ENCODE measurements around the gene BABAM2. TPM values are rescaled to one million over a fixed set of nuclear protein-coding genes. Genes with fewer than 3 reads are reported as not detected.
"Not testable (repeated sequence)": the region's sequence is repeated elsewhere in the genome, so short reads cannot be mapped to it uniquely, and the experiment has no call there.

BABAM2 gene
- total RNA-seq, 1 experiment from 2014 or later: 43.5 TPM

- CTCF ChIA-PET: no interaction called here
- Mint-ChIP-seq H3K27ac (ENCODE audit: unreplicated experiment) (no peak overlapping the region), H3K4me3 (ENCODE audit: low read depth, unreplicated experiment) (no peak overlapping the region), H3K27me3 (ENCODE audit: unreplicated experiment) (no peaks in the 10 kb centered on the region), H3K9me3 (ENCODE audit: low read depth, unreplicated experiment) (no peaks in the 10 kb centered on the region), H3K36me3 (ENCODE audit: insufficient read depth, unreplicated experiment) (no peaks in the 10 kb centered on the region), H3K4me1 (ENCODE audit: low read depth, unreplicated experiment) (no peaks in the 10 kb centered on the region)
- BruUV-seq (replicated peaks): no TSS peak
- DNase-seq: no peak
- intact Hi-C loops (cut with micrococcal nuclease; ENCODE audit: unreplicated experiment): no loop called here
- no peak for TF ChIP-seq CTCF (IDR thresholded peaks at IDR 0.05; ENCODE audit: unreplicated experiment)
Observed at GRCh38 chr2:28327956-28328922, 437.7 kb downstream of the BABAM2 start.

GRCh38 chr2:28329184-28329583 lies 438.7 kb downstream of the BABAM2 start:
- no peak for DNase-seq
- Mint-ChIP-seq H3K4me3 (ENCODE audit: low read depth, unreplicated experiment) (no peak overlapping the region), H3K4me1 (ENCODE audit: low read depth, unreplicated experiment) (no peaks in the 10 kb centered on the region), H3K27me3 (ENCODE audit: unreplicated experiment) (no peaks in the 10 kb centered on the region), H3K36me3 (ENCODE audit: insufficient read depth, unreplicated experiment) (no peaks in the 10 kb centered on the region), H3K27ac (ENCODE audit: unreplicated experiment) (no peak overlapping the region), H3K9me3 (ENCODE audit: low read depth, unreplicated experiment) (no peaks in the 10 kb centered on the region)
- no peak for TF ChIP-seq CTCF (IDR thresholded peaks at IDR 0.05; ENCODE audit: unreplicated experiment)
- intact Hi-C loops (cut with micrococcal nuclease; ENCODE audit: unreplicated experiment): no loop called here
- CTCF ChIA-PET: no interaction called here
- no TSS peak for BruUV-seq (replicated peaks)

GRCh38 chr2:28330722-28331121 lies 440.2 kb downstream of the BABAM2 start:
- H3K27me3 Mint-ChIP-seq (ENCODE audit: unreplicated experiment); CTCF ChIA-PET; DNase-seq; H3K9me3 Mint-ChIP-seq (ENCODE audit: low read depth, unreplicated experiment); H3K36me3 Mint-ChIP-seq (ENCODE audit: insufficient read depth, unreplicated experiment); H3K27ac Mint-ChIP-seq (ENCODE audit: unreplicated experiment); BruUV-seq (replicated peaks); H3K4me3 Mint-ChIP-seq (ENCODE audit: low read depth, unreplicated experiment); H3K4me1 Mint-ChIP-seq (ENCODE audit: low read depth, unreplicated experiment); intact Hi-C loops (cut with micrococcal nuclease; ENCODE audit: unreplicated experiment): not testable (repeated sequence)

GRCh38 chr2:28331797-28332196 lies 441.3 kb downstream of the BABAM2 start:
- H3K4me1 Mint-ChIP-seq (ENCODE audit: low read depth, unreplicated experiment); DNase-seq: not testable (repeated sequence)

GRCh38 chr2:28332696-28333095 lies 442.2 kb downstream of the BABAM2 start:
- H3K4me3 Mint-ChIP-seq (ENCODE audit: low read depth, unreplicated experiment): no peak overlapping the region
- H3K27me3 Mint-ChIP-seq (ENCODE audit: unreplicated experiment): no peaks in the 10 kb centered on the region
- no peak for TF ChIP-seq CTCF (IDR thresholded peaks at IDR 0.05; ENCODE audit: unreplicated experiment)
- intact Hi-C loops (cut with micrococcal nuclease; ENCODE audit: unreplicated experiment): no loop called here
- no peak for DNase-seq
- no peaks in the 10 kb centered on the region for H3K36me3 Mint-ChIP-seq (ENCODE audit: insufficient read depth, unreplicated experiment)
- BruUV-seq (replicated peaks): no TSS peak
- H3K9me3 Mint-ChIP-seq (ENCODE audit: low read depth, unreplicated experiment): no peaks in the 10 kb centered on the region
- H3K4me1 Mint-ChIP-seq (ENCODE audit: low read depth, unreplicated experiment): no peaks in the 10 kb centered on the region
- no peak overlapping the region for H3K27ac Mint-ChIP-seq (ENCODE audit: unreplicated experiment)
- CTCF ChIA-PET: no interaction called here

More at GRCh38 chr2:28331797-28332196, 441.3 kb downstream of the BABAM2 start:
- H3K27ac Mint-ChIP-seq (ENCODE audit: unreplicated experiment); H3K27me3 Mint-ChIP-seq (ENCODE audit: unreplicated experiment); H3K9me3 Mint-ChIP-seq (ENCODE audit: low read depth, unreplicated experiment); CTCF ChIA-PET; H3K4me3 Mint-ChIP-seq (ENCODE audit: low read depth, unreplicated experiment); intact Hi-C loops (cut with micrococcal nuclease; ENCODE audit: unreplicated experiment); H3K36me3 Mint-ChIP-seq (ENCODE audit: insufficient read depth, unreplicated experiment); BruUV-seq (replicated peaks): not testable (repeated sequence)
